ENCODE results near the gene HMOX2.

DNA sequence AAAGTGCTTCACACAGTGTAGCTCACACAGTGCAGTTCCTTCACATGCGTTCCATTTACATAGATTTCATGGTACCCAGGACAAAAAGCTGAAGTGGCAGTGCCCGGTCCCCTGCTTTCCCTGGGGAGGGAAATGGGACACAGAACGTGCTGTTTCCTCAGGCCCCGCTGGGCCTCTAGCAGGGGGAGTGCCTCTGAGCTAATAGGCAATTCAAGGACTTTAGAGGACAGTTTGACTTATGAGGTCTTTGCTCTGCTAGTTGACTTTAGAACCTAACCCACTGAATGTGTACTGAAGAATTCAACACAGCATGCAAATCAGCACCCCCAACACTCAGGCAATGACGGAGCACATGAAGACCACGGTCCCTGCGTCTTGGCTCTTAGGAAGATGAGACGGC is 55.6 kb downstream of the HMOX2 start:
- TF ChIP-seq, protein P1, sequence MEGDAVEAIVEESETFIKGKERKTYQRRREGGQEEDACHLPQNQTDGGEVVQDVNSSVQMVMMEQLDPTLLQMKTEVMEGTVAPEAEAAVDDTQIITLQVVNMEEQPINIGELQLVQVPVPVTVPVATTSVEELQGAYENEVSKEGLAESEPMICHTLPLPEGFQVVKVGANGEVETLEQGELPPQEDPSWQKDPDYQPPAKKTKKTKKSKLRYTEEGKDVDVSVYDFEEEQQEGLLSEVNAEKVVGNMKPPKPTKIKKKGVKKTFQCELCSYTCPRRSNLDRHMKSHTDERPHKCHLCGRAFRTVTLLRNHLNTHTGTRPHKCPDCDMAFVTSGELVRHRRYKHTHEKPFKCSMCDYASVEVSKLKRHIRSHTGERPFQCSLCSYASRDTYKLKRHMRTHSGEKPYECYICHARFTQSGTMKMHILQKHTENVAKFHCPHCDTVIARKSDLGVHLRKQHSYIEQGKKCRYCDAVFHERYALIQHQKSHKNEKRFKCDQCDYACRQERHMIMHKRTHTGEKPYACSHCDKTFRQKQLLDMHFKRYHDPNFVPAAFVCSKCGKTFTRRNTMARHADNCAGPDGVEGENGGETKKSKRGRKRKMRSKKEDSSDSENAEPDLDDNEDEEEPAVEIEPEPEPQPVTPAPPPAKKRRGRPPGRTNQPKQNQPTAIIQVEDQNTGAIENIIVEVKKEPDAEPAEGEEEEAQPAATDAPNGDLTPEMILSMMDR (IDR thresholded peaks at IDR 0.05) = no peak
- TF ChIP-seq POLR2A (IDR thresholded peaks at IDR 0.05) = no peak
